ENCODE measurements around the gene POPDC2.
"Not testable (repeated sequence)": the region's sequence is repeated elsewhere in the genome, so short reads cannot be mapped to it uniquely, and the experiment has no call there.

The POPDC2 gene

GRCh38 chr3:119660474-119661440 is at the start of gene POPDC2:
POPDC2 (minus strand) TSS chr3:119660589; CDS start chr3:119660423, 166 bp downstream.
- peak; percentile 21 for DNase-seq (ENCODE audit: low spot score)

GRCh38 chr3:119703820-119704531 is 43.6 kb upstream of the POPDC2 start:
- no peak for DNase-seq (ENCODE audit: low spot score)

- DNase-seq (ENCODE audit: low spot score) = peak; percentile 97
Measured at GRCh38 chr3:119702530-119703527, 42.4 kb upstream of the POPDC2 start, which contains the start of gene CFAP91. CFAP91 (plus strand) TSS chr3:119703022; CDS start chr3:119703099, 77 bp downstream.

- no peak for DNase-seq (ENCODE audit: low spot score)
Measured at GRCh38 chr3:119700920-119701734, 40.7 kb upstream of the POPDC2 start.

GRCh38 chr3:119700269-119700919 is 40.0 kb upstream of the POPDC2 start:
- DNase-seq (ENCODE audit: low spot score) = no peak

- no peak for DNase-seq (ENCODE audit: low spot score)
Measured at GRCh38 chr3:119697394-119697793, 37.0 kb upstream of the POPDC2 start.

- no peak for DNase-seq (ENCODE audit: low spot score)
Measured at GRCh38 chr3:119695480-119695879, 35.1 kb upstream of the POPDC2 start.

GRCh38 chr3:119690043-119690656 is 29.8 kb upstream of the POPDC2 start:
- DNase-seq (ENCODE audit: low spot score) = peak; percentile 51

- no peak for DNase-seq (ENCODE audit: low spot score)
Measured at GRCh38 chr3:119683421-119683820, 23.0 kb upstream of the POPDC2 start.

- DNase-seq (ENCODE audit: low spot score) = peak; percentile 67
Measured at GRCh38 chr3:119681279-119681678, 20.9 kb upstream of the POPDC2 start.

- no peak for DNase-seq (ENCODE audit: low spot score)
Measured at GRCh38 chr3:119679874-119680273, 19.5 kb upstream of the POPDC2 start.

GRCh38 chr3:119678209-119678608 is 17.8 kb upstream of the POPDC2 start:
- DNase-seq (ENCODE audit: low spot score) = not testable (repeated sequence)

- DNase-seq (ENCODE audit: low spot score) = no peak
Measured at GRCh38 chr3:119677641-119677934, 17.2 kb upstream of the POPDC2 start.

GRCh38 chr3:119676771-119677640 is 16.6 kb upstream of the POPDC2 start, which contains the start of gene COX17:
COX17 (minus strand) TSS chr3:119677406; CDS start chr3:119677310, 96 bp downstream.
- peak; percentile 98 for DNase-seq (ENCODE audit: low spot score)

GRCh38 chr3:119676020-119676419 is 15.6 kb upstream of the POPDC2 start:
- no peak for DNase-seq (ENCODE audit: low spot score)

- DNase-seq (ENCODE audit: low spot score) = no peak
Measured at GRCh38 chr3:119675188-119675874, 14.9 kb upstream of the POPDC2 start.

GRCh38 chr3:119673875-119674274 is 13.5 kb upstream of the POPDC2 start:
- no peak for DNase-seq (ENCODE audit: low spot score)

GRCh38 chr3:119672776-119673175 is 12.4 kb upstream of the POPDC2 start:
- no peak for DNase-seq (ENCODE audit: low spot score)
